ENCODE data around the gene RMRP. TPM values are rescaled to one million over a fixed set of nuclear protein-coding genes. Genes with fewer than 3 reads are reported as not detected.

The RMRP gene
- total and polyA plus RNA-seq, 10 of the 15 experiments (the other 5 are each of a cell fraction or from before 2014, with no cell fraction given) = 12.0 to 42,450 (median 6,418) TPM; not detected in 4

DNA sequence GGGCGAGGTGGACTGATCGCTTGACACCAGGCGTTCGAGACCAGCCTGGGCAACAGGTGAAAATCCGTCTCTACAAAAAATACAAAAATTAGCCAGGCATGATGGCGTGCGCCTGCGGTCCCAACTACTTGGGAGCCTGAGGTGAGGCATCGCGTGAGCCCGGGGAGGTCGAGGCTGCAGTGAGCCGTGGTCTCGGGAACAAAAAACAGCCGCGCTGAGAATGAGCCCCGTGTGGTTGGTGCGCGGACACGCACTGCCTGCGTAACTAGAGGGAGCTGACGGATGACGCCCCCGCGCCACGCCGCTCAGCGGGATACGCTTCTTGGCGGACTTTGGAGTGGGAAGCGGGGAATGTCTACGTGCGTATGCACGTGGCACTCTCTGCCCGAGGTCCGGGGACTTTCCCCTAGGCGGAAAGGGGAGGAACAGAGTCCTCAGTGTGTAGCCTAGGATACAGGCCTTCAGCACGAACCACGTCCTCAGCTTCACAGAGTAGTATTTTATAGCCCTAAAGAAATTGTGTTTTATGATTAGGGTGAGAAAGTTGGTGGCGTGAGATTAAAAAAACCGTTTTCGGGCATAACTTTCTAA, at the start of gene RMRP (continued):
- TF ChIP-seq MAX (IDR thresholded peaks at IDR 0.05; ENCODE audit: low read depth, low read length) = peak; percentile 99
- TF ChIP-seq STAT3 (IDR thresholded peaks at IDR 0.05; ENCODE audit: low read depth, low read length) = 0 out of 2 replicates have a peak, but pooled peaks have one; percentile 60
- peak; percentile 83 for TF ChIP-seq DPF2 (IDR thresholded peaks at IDR 0.05)
- TF ChIP-seq REST (IDR thresholded peaks at IDR 0.05; ENCODE audit: low read depth, low read length) = 0 out of 2 replicates have a peak, but pooled peaks have one; percentile 29
- TF ChIP-seq BACH1 (IDR thresholded peaks at IDR 0.05; ENCODE audit: borderline replicate concordance) = peak; percentile 91
- TF ChIP-seq, protein P1, sequence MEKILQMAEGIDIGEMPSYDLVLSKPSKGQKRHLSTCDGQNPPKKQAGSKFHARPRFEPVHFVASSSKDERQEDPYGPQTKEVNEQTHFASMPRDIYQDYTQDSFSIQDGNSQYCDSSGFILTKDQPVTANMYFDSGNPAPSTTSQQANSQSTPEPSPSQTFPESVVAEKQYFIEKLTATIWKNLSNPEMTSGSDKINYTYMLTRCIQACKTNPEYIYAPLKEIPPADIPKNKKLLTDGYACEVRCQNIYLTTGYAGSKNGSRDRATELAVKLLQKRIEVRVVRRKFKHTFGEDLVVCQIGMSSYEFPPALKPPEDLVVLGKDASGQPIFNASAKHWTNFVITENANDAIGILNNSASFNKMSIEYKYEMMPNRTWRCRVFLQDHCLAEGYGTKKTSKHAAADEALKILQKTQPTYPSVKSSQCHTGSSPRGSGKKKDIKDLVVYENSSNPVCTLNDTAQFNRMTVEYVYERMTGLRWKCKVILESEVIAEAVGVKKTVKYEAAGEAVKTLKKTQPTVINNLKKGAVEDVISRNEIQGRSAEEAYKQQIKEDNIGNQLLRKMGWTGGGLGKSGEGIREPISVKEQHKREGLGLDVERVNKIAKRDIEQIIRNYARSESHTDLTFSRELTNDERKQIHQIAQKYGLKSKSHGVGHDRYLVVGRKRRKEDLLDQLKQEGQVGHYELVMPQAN (conservative IDR thresholded peaks at IDR 0.05) = peak; percentile 69
- no peak; the same call in 1 of the 2 replicates for TF ChIP-seq SMC3 (IDR thresholded peaks at IDR 0.05; ENCODE audit: borderline replicate concordance, low read length)
- TF ChIP-seq GATAD2B (conservative IDR thresholded peaks at IDR 0.05; ENCODE audit: low read depth) = peak; percentile 95; the same call in 1 of the 2 replicates
- peak; percentile 11; the same call in 1 of the 2 replicates for TF ChIP-seq USF2 (IDR thresholded peaks at IDR 0.05; ENCODE audit: borderline replicate concordance, low read depth, low read length)
- no peak for TF ChIP-seq NR2C1 (IDR thresholded peaks at IDR 0.05)
- no peak for TF ChIP-seq E2F4 (IDR thresholded peaks at IDR 0.05; ENCODE audit: low read depth, low read length)
- TF ChIP-seq SIX5 (IDR thresholded peaks at IDR 0.05; ENCODE audit: low read depth, low read length, severe bottlenecking) = peak; percentile 9
- TF ChIP-seq IKZF2 (IDR thresholded peaks at IDR 0.05) = peak; percentile 100
- peak; percentile 13; the same call in 1 of the 2 replicates for TF ChIP-seq NR2F1 (conservative IDR thresholded peaks at IDR 0.05)
- TF ChIP-seq MYC (IDR thresholded peaks at IDR 0.05; ENCODE audit: insufficient read depth, insufficient read length, insufficient replicate concordance, low read length, severe bottlenecking) = no peak
- 0 out of 2 replicates have a peak, but pooled peaks have one; percentile 9 for TF ChIP-seq BCL11A (IDR thresholded peaks at IDR 0.05; ENCODE audit: low read depth, low read length)
- TF ChIP-seq KAT2A (conservative IDR thresholded peaks at IDR 0.05; ENCODE audit: control insufficient read depth, low read depth, low read length) = no peak
- TF ChIP-seq PML (IDR thresholded peaks at IDR 0.05; ENCODE audit: low read length) = no peak
